ENCODE measurements around the gene SULT1E1.
A peak's percentile ranks its signal among the peaks of the same experiment; 100 is the strongest.

Gene SULT1E1

DNA sequence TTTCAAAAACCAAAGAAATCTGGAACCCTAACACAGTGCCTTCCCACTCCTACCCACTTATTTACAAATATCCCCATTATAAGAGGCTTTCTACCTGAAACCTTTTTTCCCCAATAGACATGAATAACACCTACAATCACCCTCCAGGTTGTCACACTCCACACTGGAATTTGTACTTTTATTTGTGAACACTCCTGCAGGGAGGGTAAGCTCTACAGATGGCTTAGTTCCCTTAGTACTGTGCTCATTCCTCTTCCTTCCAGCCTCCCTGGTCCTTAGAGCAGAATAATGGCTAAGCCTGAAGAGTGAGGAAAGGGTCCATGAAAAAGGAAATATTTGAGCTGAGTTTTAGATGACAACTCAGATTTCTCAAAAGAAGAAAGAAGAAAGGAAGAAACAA is 22.2 kb upstream of the SULT1E1 start:
- TF ChIP-seq, protein P1, sequence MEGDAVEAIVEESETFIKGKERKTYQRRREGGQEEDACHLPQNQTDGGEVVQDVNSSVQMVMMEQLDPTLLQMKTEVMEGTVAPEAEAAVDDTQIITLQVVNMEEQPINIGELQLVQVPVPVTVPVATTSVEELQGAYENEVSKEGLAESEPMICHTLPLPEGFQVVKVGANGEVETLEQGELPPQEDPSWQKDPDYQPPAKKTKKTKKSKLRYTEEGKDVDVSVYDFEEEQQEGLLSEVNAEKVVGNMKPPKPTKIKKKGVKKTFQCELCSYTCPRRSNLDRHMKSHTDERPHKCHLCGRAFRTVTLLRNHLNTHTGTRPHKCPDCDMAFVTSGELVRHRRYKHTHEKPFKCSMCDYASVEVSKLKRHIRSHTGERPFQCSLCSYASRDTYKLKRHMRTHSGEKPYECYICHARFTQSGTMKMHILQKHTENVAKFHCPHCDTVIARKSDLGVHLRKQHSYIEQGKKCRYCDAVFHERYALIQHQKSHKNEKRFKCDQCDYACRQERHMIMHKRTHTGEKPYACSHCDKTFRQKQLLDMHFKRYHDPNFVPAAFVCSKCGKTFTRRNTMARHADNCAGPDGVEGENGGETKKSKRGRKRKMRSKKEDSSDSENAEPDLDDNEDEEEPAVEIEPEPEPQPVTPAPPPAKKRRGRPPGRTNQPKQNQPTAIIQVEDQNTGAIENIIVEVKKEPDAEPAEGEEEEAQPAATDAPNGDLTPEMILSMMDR (IDR thresholded peaks at IDR 0.05; ENCODE audit: low read depth, low read length, missing control alignments): no peak
- H3K4me3 ChIP-seq (replicated peaks; ENCODE audit: low read depth, low read length): no peak overlapping the region
- DNase-seq (ENCODE audit: extremely low read depth, low read depth): no peak

DNA sequence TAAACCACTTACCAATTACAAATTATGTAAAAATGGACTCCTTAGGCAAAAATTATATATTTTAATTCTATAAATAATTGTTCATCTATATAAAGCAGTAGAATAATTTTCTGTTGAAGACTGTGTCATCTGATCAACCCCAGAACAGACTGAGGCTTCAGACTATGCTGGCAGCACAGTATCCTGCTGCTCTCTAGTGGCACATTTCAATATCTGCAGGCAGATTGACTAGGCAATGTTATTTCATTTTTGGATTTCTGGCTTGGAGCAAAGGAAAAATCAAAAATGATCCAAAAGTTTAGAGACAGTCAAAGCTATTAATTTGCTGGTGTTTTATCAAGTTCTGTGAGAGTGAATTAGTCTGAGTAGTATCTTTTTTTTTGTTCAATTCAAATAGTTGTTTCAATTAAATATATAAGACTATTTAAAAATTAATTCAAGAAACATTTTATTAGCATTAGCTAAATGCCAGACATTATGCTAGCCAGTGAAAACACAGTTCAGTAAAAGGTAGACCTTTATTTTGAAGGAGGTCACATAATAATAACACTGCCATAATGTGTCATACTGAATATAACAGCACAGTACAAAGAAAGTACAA is 21.3 kb upstream of the SULT1E1 start:
- H3K4me3 ChIP-seq (replicated peaks; ENCODE audit: low read depth, low read length): no peak overlapping the region
- peak; percentile 4 for DNase-seq (ENCODE audit: extremely low read depth, low read depth)
- TF ChIP-seq, protein P1 (IDR thresholded peaks at IDR 0.05; ENCODE audit: low read depth, low read length, missing control alignments): peak; percentile 52

- TF ChIP-seq, protein P1 (IDR thresholded peaks at IDR 0.05; ENCODE audit: low read depth, low read length, missing control alignments): no peak
- no peak overlapping the region for H3K4me3 ChIP-seq (replicated peaks; ENCODE audit: low read depth, low read length)
- DNase-seq (ENCODE audit: extremely low read depth, low read depth): no peak
These were observed 18.3 kb upstream of the SULT1E1 start for GRCh38 chr4:69878250-69878649.

- TF ChIP-seq, protein P1 (IDR thresholded peaks at IDR 0.05; ENCODE audit: low read depth, low read length, missing control alignments): no peak
- no peak overlapping the region for H3K4me3 ChIP-seq (replicated peaks; ENCODE audit: low read depth, low read length)
- no peak for DNase-seq (ENCODE audit: extremely low read depth, low read depth)
These were observed 17.5 kb upstream of the SULT1E1 start for GRCh38 chr4:69877453-69877852.

GRCh38 chr4:69876071-69876470 is 16.1 kb upstream of the SULT1E1 start:
- TF ChIP-seq, protein P1 (IDR thresholded peaks at IDR 0.05; ENCODE audit: low read depth, low read length, missing control alignments): no peak
- H3K4me3 ChIP-seq (replicated peaks; ENCODE audit: low read depth, low read length): no peak overlapping the region
- DNase-seq (ENCODE audit: extremely low read depth, low read depth): no peak

DNA sequence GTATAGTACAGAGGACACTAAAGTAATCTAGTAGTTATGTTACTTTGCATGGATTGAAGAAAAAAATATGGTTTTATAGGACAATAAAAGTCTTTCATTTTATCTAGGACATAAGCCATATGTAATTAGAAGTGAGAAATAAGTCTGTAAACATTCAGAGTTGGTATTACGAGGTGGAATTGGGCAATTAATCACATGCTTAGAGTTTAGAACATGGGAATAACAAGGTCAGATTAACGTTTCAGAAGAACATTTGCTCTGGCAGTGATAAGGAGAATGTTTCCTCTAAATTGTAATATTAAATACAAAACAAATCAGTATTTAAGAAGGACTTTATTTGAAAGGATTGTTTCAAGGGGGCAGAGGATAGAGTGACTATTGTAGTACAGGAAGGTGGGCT is 15.6 kb upstream of the SULT1E1 start:
- TF ChIP-seq, protein P1 (IDR thresholded peaks at IDR 0.05; ENCODE audit: low read depth, low read length, missing control alignments): no peak
- no peak for DNase-seq (ENCODE audit: extremely low read depth, low read depth)
- H3K4me3 ChIP-seq (replicated peaks; ENCODE audit: low read depth, low read length): no peak overlapping the region

DNA sequence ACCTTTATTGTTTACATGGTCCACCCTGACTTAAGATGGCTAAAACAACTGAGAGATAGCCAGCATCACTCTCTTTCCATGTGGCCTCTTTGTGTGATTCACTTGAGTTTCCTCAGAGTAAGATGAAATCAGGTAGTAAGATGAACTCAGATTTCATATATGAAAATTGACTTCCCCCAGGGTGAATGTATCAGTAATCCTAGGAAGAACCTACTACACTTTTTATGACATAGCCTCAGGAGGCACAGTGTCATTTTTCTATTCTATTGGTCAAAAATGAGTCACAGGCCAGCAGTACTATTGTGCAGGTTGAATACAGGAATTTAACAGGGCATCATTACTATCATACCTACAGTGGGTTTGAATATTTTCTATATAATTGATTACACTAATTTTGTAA is 14.6 kb upstream of the SULT1E1 start:
- no peak for DNase-seq (ENCODE audit: extremely low read depth, low read depth)
- no peak overlapping the region for H3K4me3 ChIP-seq (replicated peaks; ENCODE audit: low read depth, low read length)
- TF ChIP-seq, protein P1 (IDR thresholded peaks at IDR 0.05; ENCODE audit: low read depth, low read length, missing control alignments): no peak
